GM19452 (cell line): ENCODE measurements around the gene SS18.

Source experiments
- ATAC-seq: cut with Tn5 transposase; IDR thresholded peaks from one replicate; pipeline ENCODE4 v1.9.1; 2021; ENCODE audit not compliant: unreplicated experiment

SS18 gene

DNA sequence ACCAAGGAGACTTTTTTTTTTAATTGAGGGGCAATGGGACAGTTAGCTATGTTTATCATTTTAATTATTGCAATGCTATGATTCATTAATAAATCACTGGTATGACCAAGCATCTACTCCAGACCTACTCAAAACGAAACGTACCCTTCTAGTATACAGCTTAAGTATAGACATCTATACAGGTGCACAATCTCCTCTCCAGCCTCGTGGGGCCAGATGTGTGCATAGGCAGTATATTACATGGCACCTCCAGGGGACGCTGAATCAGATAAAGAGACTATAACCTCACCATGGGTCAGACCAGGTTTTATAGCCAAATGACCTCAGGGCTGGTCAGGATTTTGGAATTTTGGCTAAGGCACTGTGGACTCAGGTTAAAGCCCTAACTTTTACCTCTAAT, 86.6 kb downstream of the SS18 start:
- ATAC-seq: no peak

DNA sequence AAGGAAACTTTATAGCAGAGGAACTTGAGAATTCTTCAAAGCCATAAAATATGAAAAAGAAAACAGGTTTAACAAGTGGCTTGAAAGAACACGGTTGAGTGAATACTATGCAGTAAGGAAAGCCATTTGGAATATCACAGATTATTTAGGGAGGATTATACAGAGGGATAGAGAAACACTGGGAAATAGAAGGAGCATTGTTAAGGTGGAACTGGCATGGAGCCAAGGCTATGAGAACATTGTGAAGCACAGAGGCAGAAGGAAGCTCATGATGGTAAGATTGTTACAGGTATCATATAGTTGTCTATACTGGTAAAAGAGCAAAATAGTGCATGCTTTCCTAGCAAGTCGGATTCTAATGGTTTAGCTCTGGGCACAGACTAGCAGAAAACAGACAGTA, 87.1 kb downstream of the SS18 start:
- no peak for ATAC-seq

DNA sequence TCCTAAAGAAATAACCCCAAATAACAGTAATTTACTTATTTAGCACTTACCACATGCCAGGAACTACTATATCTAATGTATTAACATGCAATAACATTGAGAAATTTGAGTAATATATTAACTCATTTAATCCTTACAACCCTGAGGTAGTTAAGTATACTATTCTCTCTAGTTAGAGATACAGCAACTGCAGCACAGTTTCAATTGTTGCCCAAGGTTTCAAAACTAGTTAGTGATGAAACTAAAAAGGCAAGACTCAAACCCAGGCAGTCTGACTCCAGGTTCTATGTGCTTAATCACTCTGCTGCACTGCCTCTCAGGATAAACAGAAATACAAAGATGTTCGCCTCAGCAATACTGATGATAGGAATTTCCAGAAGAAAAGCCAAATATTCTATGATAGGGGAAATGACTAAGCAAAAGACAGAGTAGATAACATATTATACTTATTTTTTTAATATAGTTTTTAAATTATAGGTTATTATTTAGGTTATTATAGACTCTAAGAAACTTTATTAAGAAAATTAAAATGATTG, 88.0 kb downstream of the SS18 start:
- no peak for ATAC-seq

DNA sequence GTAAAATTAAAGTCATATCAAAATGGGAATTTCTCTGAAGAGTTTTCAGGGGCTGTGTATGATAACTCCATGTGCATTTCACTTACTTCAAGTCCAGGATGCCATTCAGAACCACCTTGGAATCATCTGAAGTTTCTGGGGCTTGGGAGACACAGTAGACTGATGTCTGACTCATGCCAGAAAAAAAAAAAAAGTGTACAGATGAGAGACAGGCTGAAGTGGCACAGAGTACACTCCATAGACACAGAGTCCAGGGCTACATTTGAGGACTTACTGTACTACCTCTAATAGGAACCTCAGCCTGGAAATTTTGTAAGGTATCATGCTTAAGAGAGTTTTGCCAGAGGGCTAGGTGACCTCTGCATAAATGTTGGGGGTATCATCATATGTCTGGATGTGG, 92.0 kb downstream of the SS18 start:
- no peak for ATAC-seq

DNA sequence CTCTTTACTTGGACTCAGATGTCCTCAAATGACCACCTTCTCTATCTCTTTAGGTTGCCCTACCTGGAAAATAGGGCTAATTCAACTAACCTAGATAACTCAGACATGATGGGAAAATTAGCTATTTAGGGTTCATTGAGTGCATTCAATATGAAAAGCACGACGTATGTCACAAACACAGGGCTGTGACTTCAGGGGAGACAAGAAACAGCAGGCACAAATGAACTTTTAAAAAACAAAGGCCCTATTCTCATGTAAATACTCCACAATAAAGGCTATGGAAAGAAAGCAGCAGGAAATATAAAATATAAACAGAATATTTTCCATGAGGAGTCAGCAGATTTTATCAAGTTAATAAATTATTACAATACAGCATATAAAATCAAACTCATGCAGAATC, 97.8 kb downstream of the SS18 start:
- ATAC-seq: no peak

DNA sequence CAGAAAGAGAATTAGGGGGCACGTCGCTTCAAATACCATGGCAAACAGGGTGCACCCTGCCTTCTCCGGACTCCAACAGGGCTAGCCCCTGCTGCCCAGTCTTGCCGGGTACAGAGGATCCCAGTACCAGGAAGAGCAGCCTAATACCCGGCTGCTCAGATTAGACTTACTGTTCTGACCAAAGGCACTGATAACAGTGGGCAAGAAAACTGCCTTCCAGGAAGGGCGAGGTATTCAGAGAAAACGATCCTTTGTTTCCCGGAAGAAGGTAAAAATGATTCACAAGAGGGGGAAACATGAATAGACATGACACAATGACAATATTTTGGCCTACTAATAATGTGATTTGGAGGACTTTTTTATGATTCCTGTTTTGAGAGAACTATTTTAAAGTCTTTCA, 99.9 kb downstream of the SS18 start:
- ATAC-seq: no peak

DNA sequence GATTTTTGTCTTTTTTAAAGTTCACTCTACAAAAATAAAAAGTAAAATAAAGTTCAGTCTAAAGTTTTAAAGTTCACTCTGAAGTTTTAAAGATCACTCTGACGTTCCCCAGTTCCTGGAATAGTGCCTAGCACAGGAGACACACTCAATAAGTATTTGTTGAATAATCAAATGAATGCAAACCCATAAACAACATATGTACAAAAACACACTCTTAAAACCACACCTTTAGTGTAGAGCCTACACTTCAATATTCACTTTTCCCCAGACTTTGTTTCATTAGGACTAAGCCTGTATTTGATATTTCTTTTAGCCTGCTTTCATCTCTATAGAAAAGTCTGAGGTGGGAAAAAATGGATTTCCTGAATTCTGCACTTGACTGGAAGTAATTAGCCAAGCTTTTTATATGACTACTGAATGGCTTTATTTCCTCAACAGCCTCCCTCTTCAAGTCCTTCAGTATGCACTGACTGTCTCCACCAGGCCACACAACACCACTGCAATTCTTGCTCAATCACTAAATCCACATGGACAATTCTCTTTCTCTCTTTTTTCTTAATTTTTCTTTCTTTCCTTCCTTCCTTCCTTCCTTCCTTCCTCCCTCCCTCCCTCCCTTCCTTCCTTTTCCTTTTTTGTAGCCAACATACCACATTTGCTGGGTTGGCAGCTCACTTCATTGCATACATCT, 104.6 kb downstream of the SS18 start:
- no peak for ATAC-seq

DNA sequence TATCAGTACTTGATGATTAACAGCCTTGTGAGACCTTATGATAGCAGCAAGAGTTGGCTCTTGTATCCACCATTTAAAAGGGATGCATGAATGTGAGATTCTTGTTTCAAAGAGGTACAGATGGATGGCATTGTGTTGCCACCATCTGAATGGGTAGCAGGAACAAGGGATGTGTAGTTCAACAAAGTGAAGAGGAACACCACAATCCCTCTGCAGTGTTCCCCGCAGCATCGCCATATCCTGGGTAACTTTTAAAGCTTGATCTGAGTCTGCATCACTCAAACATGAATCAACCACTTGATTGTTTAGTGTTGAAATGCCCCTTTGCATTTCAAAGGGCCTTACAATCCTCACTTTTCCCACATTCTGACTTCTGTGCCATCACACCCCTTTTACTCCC, 106.7 kb downstream of the SS18 start:
- no peak for ATAC-seq

DNA sequence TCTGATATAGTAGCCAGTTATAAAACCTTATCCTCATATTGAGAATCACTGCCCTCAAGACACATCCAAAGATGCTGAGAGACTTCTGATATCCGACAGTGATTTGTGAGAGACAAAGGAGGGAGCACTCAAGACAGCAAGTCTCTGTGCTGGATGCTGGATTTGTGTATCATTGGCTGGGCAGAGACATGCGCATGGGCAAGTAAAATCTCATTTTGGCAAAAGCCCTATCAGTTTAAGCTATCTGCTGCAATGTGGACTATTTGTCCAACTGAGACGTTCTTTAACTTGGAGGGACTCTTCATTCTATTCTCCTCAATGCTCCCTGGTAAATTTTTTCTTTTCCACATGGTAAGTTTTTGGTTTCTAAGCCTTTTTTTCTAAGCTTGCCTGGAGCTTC, 107.5 kb downstream of the SS18 start:
- ATAC-seq: no peak

DNA sequence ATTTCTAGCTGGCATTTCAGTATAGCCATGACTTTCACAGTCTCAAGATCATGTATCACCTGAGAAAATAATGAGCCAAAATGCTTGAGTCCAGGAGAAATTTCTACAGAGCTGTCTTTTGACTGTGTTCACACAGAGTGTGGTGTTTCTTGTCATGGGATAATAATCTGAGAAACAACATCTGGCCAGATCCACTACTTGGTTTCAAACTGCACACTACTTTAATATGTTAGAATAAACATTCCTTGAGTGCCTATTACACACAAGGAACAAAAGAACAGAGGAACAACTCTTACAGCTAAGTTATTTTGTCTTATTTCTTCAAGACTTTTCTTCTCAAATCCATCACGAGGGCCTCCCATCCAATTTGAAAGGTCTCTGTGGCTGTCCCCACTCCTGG, 108.3 kb downstream of the SS18 start:
- ATAC-seq: no peak

DNA sequence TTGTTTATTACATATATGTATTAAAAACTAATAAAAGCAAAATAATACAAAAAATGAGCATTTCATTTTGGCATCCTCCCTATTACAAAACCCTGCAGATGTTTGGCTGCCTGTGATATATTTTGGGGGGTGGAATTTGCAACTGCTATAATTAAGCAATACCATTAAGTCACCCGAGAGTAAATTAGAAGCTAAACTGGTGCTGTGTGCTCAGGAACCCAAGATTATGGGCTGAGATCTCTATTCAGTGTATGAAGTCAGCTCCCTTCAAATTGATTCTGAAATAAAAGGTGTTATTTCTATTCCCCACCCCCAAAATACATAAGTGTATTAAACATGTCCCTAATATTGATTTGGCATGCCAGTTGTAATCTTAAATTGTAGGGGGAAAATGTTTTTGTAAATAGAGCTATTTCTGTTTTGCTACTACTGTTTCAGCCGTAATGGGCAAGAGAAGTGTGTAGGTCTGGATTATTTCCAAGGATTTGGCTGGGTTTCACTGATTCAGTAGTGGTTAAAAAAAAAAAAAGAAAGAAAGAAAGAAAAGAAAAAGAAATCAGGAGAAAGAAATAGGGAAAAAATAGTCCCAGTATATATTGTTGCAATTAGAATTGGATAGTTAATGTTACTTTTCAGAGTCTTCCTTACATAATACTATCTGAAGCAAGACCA, 110.9 kb downstream of the SS18 start:
- no peak for ATAC-seq

DNA sequence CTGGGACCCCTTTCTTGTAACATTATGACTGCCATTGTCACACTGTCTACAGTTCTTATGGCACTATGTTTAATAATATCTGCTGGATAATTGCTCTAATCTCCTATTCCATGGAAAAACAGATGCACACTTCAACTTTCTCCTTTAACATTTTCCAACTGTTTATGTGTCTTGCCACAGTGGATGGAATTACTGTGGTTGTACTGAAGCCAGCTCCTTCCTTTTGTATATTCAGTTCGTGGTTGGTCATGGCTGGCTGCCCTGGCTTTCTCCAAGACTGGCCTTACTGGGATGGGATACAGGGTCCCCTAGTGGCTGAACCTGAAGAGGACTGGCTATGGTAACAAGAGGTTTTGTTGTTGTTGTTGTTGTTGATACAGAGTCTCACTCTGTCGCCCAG, 113.9 kb downstream of the SS18 start:
- ATAC-seq: no peak

DNA sequence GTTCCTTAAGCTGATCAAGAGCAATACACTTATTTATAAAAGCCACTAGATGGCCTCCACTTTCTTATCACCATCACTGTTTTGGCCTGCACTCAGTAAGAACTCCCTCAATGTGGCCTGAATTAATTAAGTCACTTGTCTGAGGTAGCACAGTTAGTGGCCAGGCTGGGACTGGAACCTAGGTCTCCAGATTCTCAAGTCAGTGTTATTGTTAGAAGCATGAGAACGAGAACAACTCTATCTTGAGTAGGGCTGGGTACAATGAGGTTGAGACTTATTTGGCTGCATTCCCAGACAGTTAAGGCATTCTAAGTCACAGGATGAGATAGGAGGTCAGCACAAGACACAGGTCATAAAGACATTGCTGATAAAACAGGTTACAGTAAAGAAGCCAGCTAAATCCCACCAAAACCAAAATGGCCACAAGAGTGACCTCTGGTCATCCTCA, 115.8 kb downstream of the SS18 start:
- no peak for ATAC-seq
